ENCODE data around the gene FMOD.

FMOD gene

DNA sequence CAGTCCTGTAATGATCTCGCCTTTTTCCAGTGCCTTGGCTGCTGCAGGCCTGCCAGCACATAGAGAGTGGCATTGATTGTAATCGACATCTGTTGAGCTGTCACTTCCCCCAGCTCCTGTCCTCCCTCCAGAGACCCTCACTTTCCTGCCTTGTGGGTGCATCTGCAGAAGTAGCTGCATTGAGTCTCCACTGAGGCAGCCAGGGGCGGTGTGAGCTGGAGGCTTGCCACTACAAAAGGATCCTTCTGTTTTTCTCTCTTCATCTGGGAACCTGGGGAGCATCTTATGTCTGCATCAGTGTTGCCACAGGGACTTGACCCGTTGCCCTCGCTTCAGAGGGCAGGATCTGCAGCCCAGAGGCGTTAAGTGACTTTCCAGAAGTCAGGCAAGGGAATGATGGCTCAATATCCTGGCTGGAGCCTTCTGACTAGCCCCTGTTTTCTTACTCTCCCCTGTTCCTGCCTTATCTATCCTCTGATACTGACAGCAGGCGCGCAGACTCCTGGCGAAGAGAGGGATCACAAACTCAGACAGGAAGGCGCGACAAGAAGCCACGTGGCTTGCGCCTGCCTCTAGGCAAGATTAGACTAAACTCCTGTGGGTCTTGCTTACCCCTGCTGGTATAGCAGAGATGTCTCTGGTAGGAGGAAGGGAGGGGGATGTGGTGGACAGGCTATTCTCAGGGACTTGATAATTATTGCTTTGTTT is 13.3 kb upstream of the FMOD start:
- TF ChIP-seq, protein P1, sequence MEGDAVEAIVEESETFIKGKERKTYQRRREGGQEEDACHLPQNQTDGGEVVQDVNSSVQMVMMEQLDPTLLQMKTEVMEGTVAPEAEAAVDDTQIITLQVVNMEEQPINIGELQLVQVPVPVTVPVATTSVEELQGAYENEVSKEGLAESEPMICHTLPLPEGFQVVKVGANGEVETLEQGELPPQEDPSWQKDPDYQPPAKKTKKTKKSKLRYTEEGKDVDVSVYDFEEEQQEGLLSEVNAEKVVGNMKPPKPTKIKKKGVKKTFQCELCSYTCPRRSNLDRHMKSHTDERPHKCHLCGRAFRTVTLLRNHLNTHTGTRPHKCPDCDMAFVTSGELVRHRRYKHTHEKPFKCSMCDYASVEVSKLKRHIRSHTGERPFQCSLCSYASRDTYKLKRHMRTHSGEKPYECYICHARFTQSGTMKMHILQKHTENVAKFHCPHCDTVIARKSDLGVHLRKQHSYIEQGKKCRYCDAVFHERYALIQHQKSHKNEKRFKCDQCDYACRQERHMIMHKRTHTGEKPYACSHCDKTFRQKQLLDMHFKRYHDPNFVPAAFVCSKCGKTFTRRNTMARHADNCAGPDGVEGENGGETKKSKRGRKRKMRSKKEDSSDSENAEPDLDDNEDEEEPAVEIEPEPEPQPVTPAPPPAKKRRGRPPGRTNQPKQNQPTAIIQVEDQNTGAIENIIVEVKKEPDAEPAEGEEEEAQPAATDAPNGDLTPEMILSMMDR (IDR thresholded peaks at IDR 0.05; ENCODE audit: low read depth, low read length, missing control alignments), result no peak
- no peak overlapping the region for H3K4me3 ChIP-seq (ENCODE audit: low read depth, low read length)
- in situ Hi-C loops (cut with HindIII; ENCODE audit: low sequenced_read_pairs), result loop anchor here (10.0 kb wide), 1 partner anchor 371 kb away; no protein-coding TSS in a partner anchor
- no peak for DNase-seq (ENCODE audit: low read depth)

DNA sequence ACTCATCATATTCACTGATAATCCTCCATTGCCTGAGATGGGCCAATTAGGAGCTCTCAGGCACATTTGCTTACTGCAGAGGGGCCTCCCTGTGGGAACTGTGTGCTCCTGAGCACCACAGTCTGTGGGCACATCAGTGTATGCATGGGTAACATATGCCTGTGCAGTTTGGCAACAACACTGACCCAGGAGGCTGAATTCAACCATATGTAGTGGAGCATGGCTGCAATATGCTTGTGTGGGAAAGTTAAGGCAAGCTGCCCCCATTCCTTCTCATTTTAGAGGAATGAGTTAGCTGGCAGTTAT is 11.8 kb upstream of the FMOD start:
- TF ChIP-seq, protein P1 (IDR thresholded peaks at IDR 0.05; ENCODE audit: low read depth, low read length, missing control alignments), result no peak
- DNase-seq (ENCODE audit: low read depth), result no peak
- in situ Hi-C loops (cut with HindIII; ENCODE audit: low sequenced_read_pairs), result loop anchor here (10.0 kb wide), 1 partner anchor 372 kb away; no protein-coding TSS in a partner anchor
- H3K4me3 ChIP-seq (ENCODE audit: low read depth, low read length), result no peak overlapping the region

DNA sequence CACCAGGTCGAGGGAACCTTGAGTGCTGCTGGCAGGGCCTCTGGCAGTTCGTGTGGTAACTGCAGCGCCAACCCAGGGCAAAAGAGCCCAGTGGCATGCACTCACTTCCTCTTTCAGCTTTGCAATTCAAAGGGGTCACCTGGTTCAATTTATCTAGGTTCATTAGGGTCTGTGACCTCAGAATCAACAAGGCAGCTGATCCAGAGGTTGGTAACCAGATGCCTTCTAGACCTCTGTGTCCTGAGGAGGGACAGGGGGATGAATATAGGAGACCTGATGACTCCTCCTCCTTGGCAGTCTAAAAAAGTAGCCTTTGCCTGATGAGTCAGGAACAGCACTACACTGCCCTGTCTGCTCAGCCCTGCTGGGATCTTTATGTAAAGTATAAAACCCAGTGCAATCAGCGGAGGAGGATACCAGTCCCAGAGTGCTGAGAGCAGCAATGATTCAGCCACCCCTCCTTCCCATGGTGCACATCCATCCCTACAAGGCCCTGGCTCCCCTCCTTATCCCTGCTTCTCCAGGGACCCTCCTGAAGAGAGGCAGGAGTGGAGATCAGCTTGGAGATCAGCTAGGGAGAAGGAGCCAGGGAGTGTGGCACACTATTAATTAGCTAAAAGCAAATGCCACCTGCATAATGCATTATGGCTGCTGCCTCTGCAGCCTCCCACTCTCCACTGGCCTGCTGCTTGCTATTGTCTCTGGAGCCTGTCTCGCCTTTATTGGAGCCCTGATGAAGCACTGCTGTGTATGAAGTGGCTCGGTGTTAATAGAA is 11.2 kb upstream of the FMOD start:
- H3K4me3 ChIP-seq (ENCODE audit: low read depth, low read length), result no peak overlapping the region
- in situ Hi-C loops (cut with HindIII; ENCODE audit: low sequenced_read_pairs), result loop anchor here (10.0 kb wide), 1 partner anchor 373 kb away; no protein-coding TSS in a partner anchor
- TF ChIP-seq, protein P1 (IDR thresholded peaks at IDR 0.05; ENCODE audit: low read depth, low read length, missing control alignments), result no peak
- DNase-seq (ENCODE audit: low read depth), result no peak

DNA sequence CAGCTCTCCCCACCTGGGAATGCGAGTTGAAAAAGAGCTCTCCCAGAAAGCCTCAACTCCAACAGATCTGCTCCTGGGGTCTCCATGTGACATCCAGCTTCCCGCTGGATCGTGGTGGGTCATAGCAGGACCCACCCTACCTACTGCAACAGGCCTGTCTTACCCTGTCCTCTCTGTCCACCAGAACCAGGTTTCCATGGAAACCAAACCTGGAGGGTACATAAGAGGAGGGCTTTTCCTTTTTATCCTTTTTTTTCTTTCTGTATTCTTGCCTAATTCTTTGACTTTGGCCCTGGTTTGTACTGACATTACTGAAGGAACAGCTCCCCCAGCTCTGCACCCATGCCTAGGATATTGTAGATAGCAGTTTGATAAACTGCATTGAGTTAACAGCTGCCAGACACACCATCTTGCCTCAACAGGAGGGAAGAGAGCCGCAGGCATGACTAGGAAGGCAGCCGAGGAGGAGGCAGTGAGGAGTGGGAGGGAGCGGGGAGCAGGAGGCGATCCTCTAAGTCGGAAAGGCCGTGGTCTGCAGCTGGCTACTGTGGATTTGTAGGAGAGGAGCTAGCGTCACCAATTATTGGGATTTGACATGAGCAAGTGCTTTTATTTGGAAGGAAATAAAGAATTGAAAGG is 9.7 kb upstream of the FMOD start:
- no peak overlapping the region for H3K4me3 ChIP-seq (ENCODE audit: low read depth, low read length)
- TF ChIP-seq, protein P1 (IDR thresholded peaks at IDR 0.05; ENCODE audit: low read depth, low read length, missing control alignments), result no peak
- in situ Hi-C loops (cut with HindIII; ENCODE audit: low sequenced_read_pairs), result loop anchor here (10.0 kb wide), 1 partner anchor 374 kb away; no protein-coding TSS in a partner anchor
- DNase-seq (ENCODE audit: low read depth), result no peak

DNA sequence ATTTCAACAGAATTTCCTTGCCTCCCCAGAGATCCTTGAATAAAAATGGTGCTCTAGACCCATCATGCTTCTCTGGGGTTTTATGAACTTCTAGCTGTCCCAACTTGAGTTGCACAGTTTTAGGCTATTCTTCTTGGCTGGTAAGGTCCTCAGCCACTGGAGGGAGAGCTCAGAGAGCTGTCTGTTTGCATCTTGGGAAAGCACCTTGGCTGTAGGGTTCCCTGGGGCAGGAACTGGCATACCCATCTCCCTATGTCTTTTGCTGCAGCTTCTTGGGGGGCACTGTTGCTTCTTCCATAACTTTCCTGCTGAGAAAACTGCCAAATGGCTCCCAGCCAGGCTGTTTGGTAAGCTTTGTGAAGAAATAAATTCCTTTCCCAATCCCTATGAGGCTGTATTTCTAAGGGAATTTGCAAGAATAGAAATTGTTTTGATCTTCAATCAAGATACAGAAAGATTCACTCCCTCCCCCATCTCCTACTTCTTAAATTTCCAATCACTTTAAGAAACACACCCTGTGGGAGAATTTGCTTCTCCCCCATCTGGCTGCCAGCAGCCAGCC is 8.2 kb upstream of the FMOD start:
- TF ChIP-seq, protein P1 (IDR thresholded peaks at IDR 0.05; ENCODE audit: low read depth, low read length, missing control alignments), result no peak
- H3K4me3 ChIP-seq (ENCODE audit: low read depth, low read length), result no peak overlapping the region
- in situ Hi-C loops (cut with HindIII; ENCODE audit: low sequenced_read_pairs), result no loop called here
- no peak for DNase-seq (ENCODE audit: low read depth)

DNA sequence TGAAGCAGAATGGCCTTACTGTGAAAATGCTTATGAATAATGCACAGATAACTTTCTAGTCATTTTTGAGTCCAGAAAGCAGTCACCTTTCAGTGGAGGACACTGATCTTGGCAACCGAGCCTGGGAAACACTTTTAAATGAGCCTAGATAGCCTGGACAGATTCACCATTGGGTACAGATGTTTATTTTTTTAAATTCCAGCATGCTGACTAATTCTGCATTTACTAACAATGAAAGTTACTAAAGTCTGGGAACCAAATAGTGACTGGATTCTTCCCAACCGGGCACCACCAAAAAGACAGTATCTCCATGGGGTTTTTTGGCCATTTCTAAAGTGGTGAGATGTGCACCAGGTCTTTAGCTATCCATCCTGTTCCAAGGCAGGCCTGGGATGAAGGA is 3.3 kb upstream of the FMOD start:
- TF ChIP-seq, protein P1 (IDR thresholded peaks at IDR 0.05; ENCODE audit: low read depth, low read length, missing control alignments), result no peak
- DNase-seq (ENCODE audit: low read depth), result no peak
- no peak overlapping the region for H3K4me3 ChIP-seq (ENCODE audit: low read depth, low read length)
- in situ Hi-C loops (cut with HindIII; ENCODE audit: low sequenced_read_pairs), result no loop called here

Measured in astrocyte of the cerebellum (primary cell).